Measurements from ENCODE around the gene RLBP1.
A peak's percentile ranks its signal among the peaks of the same experiment; 100 is the strongest.

The RLBP1 gene

DNA sequence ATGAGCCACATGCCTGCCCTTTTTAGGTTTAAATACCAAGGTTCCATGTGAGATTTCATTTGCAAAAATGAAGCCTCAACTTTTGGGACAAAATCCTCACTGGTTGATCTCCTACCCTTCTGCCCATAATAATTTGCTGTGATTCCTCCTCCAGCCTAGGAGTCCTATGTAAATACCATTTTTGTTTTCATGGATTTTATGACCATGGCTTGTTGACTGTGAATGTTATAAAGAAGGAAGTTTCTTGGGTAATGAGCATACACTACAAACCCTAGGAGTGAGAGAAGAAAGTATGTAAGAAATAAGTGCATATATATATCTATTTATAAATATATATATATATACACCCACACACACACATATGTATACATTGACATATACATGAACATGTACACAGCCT is 13.1 kb downstream of the RLBP1 start:
- Histone ChIP-seq H3K4me1 (ENCODE audit: control insufficient read depth in 1 of 2, insufficient read depth in 2 of 2, low read length in 2 of 2) (peaks cover 0 to 3% of the 10 kb centered on the region in 2 donors), H3K27me3 (ENCODE audit: control insufficient read depth in 1 of 2, insufficient read depth in 2 of 2, low read length in 2 of 2) (no peaks in the 10 kb centered on the region), H3K4me3 (ENCODE audit: low read depth in 1 of 2, low read length in 2 of 2) (no peak overlapping the region), H3K36me3 (ENCODE audit: control insufficient read depth in 1 of 2, insufficient read depth in 2 of 2, low read length in 2 of 2) (no peaks in the 10 kb centered on the region), H3K9ac (ENCODE audit: low read depth in 1 of 2, low read length in 2 of 2) (no peak overlapping the region), H3K9me3 (ENCODE audit: control insufficient read depth in 1 of 2, low read length in 2 of 2) (no peaks in the 10 kb centered on the region), H3K27ac (ENCODE audit: low read depth, low read length) (no peak overlapping the region)

DNA sequence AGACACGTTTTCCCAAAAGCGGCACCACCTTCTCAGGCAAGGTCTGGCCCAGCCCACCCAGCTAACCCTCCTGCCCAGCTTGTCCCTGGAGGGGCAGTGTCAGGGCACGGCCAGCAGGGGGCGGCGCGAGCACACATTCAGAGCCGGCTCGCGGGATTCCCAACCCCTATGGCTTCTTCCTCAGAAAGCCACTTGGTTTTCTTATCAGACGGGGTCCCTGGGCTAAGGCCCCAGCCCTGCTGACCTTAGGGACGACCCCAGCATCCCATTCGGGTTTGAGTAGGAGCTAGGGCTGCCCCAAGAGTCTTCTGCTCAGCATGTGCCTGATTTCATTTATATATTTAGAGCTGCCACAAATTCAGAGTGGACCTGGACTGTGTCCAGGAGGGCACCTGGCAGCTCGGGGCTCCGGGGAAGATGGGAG is 14.5 kb downstream of the RLBP1 start:
- Histone ChIP-seq H3K27ac (ENCODE audit: low read depth, low read length) (no peak overlapping the region), H3K9ac (ENCODE audit: low read depth in 1 of 2, low read length in 2 of 2) (no peak overlapping the region), H3K36me3 (ENCODE audit: control insufficient read depth in 1 of 2, insufficient read depth in 2 of 2, low read length in 2 of 2) (no peaks in the 10 kb centered on the region), H3K9me3 (ENCODE audit: control insufficient read depth in 1 of 2, low read length in 2 of 2) (no peaks in the 10 kb centered on the region), H3K27me3 (ENCODE audit: control insufficient read depth in 1 of 2, insufficient read depth in 2 of 2, low read length in 2 of 2) (no peaks in the 10 kb centered on the region), H3K4me1 (ENCODE audit: control insufficient read depth in 1 of 2, insufficient read depth in 2 of 2, low read length in 2 of 2) (peaks cover 0 to 3% of the 10 kb centered on the region in 2 donors), H3K4me3 (ENCODE audit: low read depth in 1 of 2, low read length in 2 of 2) (peak overlapping the region in 1 of 2 donors; percentile 26)

DNA sequence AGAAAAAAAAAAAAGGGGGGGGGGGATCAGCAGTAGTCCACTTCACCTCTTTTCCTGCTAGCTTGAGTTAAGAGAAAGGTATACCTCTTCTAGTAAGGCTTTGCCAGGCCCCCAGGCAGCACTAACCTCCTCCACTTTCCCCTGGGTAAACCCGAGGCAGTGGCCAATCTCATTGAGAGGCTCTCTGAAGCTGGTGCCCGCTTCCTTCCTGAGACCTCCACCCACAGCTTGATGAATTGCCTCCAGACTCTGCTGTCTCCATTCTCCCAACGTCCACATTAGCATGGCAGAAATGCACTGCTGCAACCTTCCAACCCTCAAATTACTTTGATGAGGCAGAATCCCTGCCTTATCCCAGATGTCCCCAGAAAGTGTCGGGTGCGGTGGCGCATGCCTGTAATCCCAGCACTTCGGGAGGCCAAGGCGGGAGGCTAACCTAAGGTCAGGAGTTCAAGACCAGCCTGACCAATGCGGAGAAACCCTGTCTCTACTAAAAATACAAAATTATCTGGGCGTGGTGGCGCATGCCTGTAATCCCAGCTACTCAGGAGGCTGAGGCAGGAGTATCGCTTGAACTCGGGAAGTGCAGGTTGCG is 15.3 kb downstream of the RLBP1 start:
- no peaks in the 10 kb centered on the region for H3K9me3 ChIP-seq (ENCODE audit: control insufficient read depth in 1 of 2, low read length in 2 of 2)
- no peak overlapping the region for H3K4me3 ChIP-seq (ENCODE audit: low read depth in 1 of 2, low read length in 2 of 2)
- no peaks in the 10 kb centered on the region for H3K27me3 ChIP-seq (ENCODE audit: control insufficient read depth in 1 of 2, insufficient read depth in 2 of 2, low read length in 2 of 2)
- H3K27ac ChIP-seq (ENCODE audit: low read depth, low read length) = no peak overlapping the region
- peaks cover 0 to 3% of the 10 kb centered on the region in 2 donors for H3K4me1 ChIP-seq (ENCODE audit: control insufficient read depth in 1 of 2, insufficient read depth in 2 of 2, low read length in 2 of 2)
- peaks cover under 1 to 4% of the 10 kb centered on the region in 2 donors for H3K36me3 ChIP-seq (ENCODE audit: control insufficient read depth in 1 of 2, insufficient read depth in 2 of 2, low read length in 2 of 2)
- no peak overlapping the region for H3K9ac ChIP-seq (ENCODE audit: low read depth in 1 of 2, low read length in 2 of 2)

DNA sequence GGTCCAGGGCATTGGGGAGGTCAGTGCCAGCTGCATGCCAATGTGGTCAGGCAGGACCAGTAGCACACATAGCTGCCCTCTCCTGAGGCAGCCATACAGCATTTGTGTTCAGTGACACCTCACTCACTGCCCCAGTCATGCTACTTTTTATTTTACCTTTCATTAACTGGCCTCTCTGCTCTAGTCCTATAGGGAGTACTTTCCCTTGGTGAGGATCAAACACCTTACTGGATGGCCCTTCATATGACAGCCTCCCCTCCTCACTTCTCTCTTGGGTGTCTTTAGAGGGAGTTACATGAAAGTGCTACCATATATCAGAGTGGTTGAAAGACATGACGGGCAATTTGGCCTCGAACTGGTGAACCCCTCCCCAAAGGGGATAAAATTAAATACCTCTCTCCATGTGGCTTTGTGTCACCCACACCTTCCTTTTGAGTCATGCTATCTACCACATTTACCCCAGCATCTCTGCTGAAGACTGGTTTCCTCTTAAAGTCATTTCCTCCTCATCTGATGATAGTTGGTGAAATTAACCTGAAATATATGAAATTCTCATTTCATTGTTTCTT is 17.6 kb downstream of the RLBP1 start:
- H3K27me3 ChIP-seq (ENCODE audit: control insufficient read depth in 1 of 2, insufficient read depth in 2 of 2, low read length in 2 of 2) = no peaks in the 10 kb centered on the region
- H3K9ac ChIP-seq (ENCODE audit: low read depth in 1 of 2, low read length in 2 of 2) = no peak overlapping the region
- no peak overlapping the region for H3K27ac ChIP-seq (ENCODE audit: low read depth, low read length)
- H3K9me3 ChIP-seq (ENCODE audit: control insufficient read depth in 1 of 2, low read length in 2 of 2) = no peaks in the 10 kb centered on the region
- no peak overlapping the region for H3K4me3 ChIP-seq (ENCODE audit: low read depth in 1 of 2, low read length in 2 of 2)
- peaks cover 14 to 20% of the 10 kb centered on the region in 2 donors for H3K36me3 ChIP-seq (ENCODE audit: control insufficient read depth in 1 of 2, insufficient read depth in 2 of 2, low read length in 2 of 2)
- H3K4me1 ChIP-seq (ENCODE audit: control insufficient read depth in 1 of 2, insufficient read depth in 2 of 2, low read length in 2 of 2) = peaks cover 0 to 3% of the 10 kb centered on the region in 2 donors

DNA sequence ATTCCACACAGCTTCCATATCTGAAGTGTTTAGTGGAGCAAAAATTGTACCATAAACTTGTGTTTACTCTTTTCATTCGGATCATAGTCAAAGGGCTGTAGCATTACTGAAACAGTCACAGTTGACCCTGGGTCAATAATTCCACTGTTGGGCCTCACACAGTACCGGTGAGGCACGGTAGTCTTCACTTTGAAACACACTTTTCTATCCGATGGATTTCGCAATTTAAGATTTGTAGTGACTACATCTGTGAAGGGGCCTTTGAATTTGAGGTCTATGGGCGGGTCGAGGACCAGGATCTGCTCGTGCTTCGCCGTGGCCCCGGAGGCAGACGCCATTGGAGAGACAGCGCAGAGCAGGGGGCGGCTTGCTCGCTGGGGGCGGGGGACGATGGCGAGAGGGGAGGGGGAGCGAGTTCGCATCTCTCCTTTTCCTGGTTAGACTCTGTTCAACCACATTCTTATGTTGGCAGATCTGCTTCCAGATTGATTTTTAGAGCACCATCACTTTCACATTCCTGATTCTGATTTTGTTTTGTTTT is 19.8 kb downstream of the RLBP1 start:
- Histone ChIP-seq H3K27ac (ENCODE audit: low read depth, low read length) (no peak overlapping the region), H3K9ac (ENCODE audit: low read depth in 1 of 2, low read length in 2 of 2) (no peak overlapping the region), H3K27me3 (ENCODE audit: control insufficient read depth in 1 of 2, insufficient read depth in 2 of 2, low read length in 2 of 2) (no peaks in the 10 kb centered on the region), H3K4me3 (ENCODE audit: low read depth in 1 of 2, low read length in 2 of 2) (no peak overlapping the region), H3K9me3 (ENCODE audit: control insufficient read depth in 1 of 2, low read length in 2 of 2) (no peaks in the 10 kb centered on the region), H3K4me1 (ENCODE audit: control insufficient read depth in 1 of 2, insufficient read depth in 2 of 2, low read length in 2 of 2) (peaks cover 0 to 11% of the 10 kb centered on the region in 2 donors), H3K36me3 (ENCODE audit: control insufficient read depth in 1 of 2, insufficient read depth in 2 of 2, low read length in 2 of 2) (peaks cover 22 to 29% of the 10 kb centered on the region in 2 donors)

DNA sequence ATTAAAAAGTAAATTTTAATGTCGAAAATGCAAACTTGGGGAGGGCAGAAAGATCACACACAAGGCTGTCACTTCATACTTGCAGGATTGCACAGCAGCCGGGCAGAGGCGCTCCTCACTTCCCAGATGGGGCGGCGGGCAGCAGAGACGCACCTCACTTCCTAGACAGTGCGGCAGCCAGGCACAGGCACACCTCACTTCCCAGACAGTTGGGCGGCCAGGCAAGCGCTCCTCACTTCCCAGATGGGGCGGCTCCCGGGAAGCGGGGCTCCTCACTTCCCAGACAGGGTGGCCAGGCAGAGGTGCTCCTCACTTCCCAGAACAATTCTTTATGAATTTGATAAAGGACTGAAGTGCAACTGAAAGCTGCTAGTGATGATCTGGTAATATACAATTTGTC is 21.2 kb downstream of the RLBP1 start:
- Histone ChIP-seq H3K36me3 (ENCODE audit: control insufficient read depth in 1 of 2, insufficient read depth in 2 of 2, low read length in 2 of 2) (peaks cover 34 to 42% of the 10 kb centered on the region in 2 donors), H3K4me1 (ENCODE audit: control insufficient read depth in 1 of 2, insufficient read depth in 2 of 2, low read length in 2 of 2) (peaks cover 0 to 11% of the 10 kb centered on the region in 2 donors), H3K4me3 (ENCODE audit: low read depth in 1 of 2, low read length in 2 of 2) (no peak overlapping the region), H3K27me3 (ENCODE audit: control insufficient read depth in 1 of 2, insufficient read depth in 2 of 2, low read length in 2 of 2) (no peaks in the 10 kb centered on the region), H3K27ac (ENCODE audit: low read depth, low read length) (no peak overlapping the region), H3K9ac (ENCODE audit: low read depth in 1 of 2, low read length in 2 of 2) (no peak overlapping the region), H3K9me3 (ENCODE audit: control insufficient read depth in 1 of 2, low read length in 2 of 2) (no peaks in the 10 kb centered on the region)

DNA sequence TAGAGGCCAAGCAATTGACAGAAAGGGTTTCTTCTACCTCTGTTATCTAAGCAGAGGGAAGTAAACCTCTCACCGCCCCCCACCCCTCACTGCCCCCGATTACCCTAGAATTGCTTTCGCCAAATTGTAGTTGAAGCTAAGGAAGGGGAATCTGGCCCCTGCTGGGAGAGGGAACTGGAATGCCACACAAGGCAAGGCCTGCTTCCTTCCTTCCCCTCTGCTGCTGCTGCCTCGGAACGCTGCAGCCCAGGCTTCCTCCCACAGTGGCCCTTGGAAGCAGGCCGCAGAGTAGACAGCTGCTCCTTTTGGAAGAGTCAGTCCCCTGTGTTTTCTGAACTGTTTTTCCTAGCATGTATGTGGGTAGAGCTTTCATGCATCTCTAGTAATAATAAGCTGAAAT is 21.6 kb downstream of the RLBP1 start:
- peaks cover 0 to 11% of the 10 kb centered on the region in 2 donors for H3K4me1 ChIP-seq (ENCODE audit: control insufficient read depth in 1 of 2, insufficient read depth in 2 of 2, low read length in 2 of 2)
- H3K27ac ChIP-seq (ENCODE audit: low read depth, low read length) = no peak overlapping the region
- H3K4me3 ChIP-seq (ENCODE audit: low read depth in 1 of 2, low read length in 2 of 2) = no peak overlapping the region
- H3K9me3 ChIP-seq (ENCODE audit: control insufficient read depth in 1 of 2, low read length in 2 of 2) = no peaks in the 10 kb centered on the region
- H3K36me3 ChIP-seq (ENCODE audit: control insufficient read depth in 1 of 2, insufficient read depth in 2 of 2, low read length in 2 of 2) = peaks cover 38 to 46% of the 10 kb centered on the region in 2 donors
- H3K27me3 ChIP-seq (ENCODE audit: control insufficient read depth in 1 of 2, insufficient read depth in 2 of 2, low read length in 2 of 2) = no peaks in the 10 kb centered on the region
- no peak overlapping the region for H3K9ac ChIP-seq (ENCODE audit: low read depth in 1 of 2, low read length in 2 of 2)

DNA sequence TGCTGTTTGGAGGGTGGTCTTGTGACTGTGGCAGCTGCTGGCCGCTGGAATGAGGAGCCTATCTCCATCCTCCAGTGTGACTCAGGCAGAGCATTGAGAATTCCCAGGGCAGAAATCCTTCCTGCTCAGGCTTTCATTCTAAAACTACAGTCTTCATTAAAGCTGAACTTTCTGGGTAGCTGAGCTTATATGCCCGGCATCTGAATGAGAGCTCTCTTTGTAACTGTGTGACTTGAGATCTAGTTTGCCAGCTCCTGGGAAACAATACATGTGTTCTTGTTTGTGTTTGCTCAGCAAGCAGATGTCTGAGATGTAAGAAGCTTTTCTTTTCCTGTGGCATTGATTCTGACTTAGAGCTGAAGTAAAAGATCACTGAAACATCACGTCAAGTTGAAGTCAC is 22.4 kb downstream of the RLBP1 start:
- no peak overlapping the region for H3K9ac ChIP-seq (ENCODE audit: low read depth in 1 of 2, low read length in 2 of 2)
- H3K4me3 ChIP-seq (ENCODE audit: low read depth in 1 of 2, low read length in 2 of 2) = no peak overlapping the region
- H3K27me3 ChIP-seq (ENCODE audit: control insufficient read depth in 1 of 2, insufficient read depth in 2 of 2, low read length in 2 of 2) = no peaks in the 10 kb centered on the region
- no peak overlapping the region for H3K27ac ChIP-seq (ENCODE audit: low read depth, low read length)
- no peaks in the 10 kb centered on the region for H3K9me3 ChIP-seq (ENCODE audit: control insufficient read depth in 1 of 2, low read length in 2 of 2)
- H3K36me3 ChIP-seq (ENCODE audit: control insufficient read depth in 1 of 2, insufficient read depth in 2 of 2, low read length in 2 of 2) = peaks cover 41 to 54% of the 10 kb centered on the region in 2 donors
- H3K4me1 ChIP-seq (ENCODE audit: control insufficient read depth in 1 of 2, insufficient read depth in 2 of 2, low read length in 2 of 2) = peaks cover 0 to 9% of the 10 kb centered on the region in 2 donors

DNA sequence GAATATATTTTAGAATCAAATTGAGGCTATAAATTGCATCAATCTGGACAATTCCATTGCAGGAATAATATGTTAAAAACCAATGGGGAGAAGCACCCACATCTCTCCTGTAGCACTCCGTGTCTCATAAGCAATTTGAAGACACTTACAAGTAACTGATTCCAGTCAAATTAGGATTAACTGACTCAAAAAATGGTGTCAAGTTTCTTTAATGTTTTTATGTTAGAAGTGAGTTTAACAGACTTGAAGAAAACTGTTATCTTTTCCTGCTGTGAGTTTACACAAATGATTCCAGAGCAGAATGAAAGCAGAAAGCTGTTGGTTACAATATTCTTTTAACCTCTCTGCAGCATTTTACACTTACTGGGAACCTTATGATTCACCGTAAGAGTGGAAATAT is 23.2 kb downstream of the RLBP1 start:
- H3K9me3 ChIP-seq (ENCODE audit: control insufficient read depth in 1 of 2, low read length in 2 of 2) = no peaks in the 10 kb centered on the region
- H3K4me1 ChIP-seq (ENCODE audit: control insufficient read depth in 1 of 2, insufficient read depth in 2 of 2, low read length in 2 of 2) = peaks cover 0 to 9% of the 10 kb centered on the region in 2 donors
- H3K4me3 ChIP-seq (ENCODE audit: low read depth in 1 of 2, low read length in 2 of 2) = no peak overlapping the region
- H3K9ac ChIP-seq (ENCODE audit: low read depth in 1 of 2, low read length in 2 of 2) = no peak overlapping the region
- no peak overlapping the region for H3K27ac ChIP-seq (ENCODE audit: low read depth, low read length)
- peaks cover 46 to 59% of the 10 kb centered on the region in 2 donors for H3K36me3 ChIP-seq (ENCODE audit: control insufficient read depth in 1 of 2, insufficient read depth in 2 of 2, low read length in 2 of 2)
- no peaks in the 10 kb centered on the region for H3K27me3 ChIP-seq (ENCODE audit: control insufficient read depth in 1 of 2, insufficient read depth in 2 of 2, low read length in 2 of 2)

DNA sequence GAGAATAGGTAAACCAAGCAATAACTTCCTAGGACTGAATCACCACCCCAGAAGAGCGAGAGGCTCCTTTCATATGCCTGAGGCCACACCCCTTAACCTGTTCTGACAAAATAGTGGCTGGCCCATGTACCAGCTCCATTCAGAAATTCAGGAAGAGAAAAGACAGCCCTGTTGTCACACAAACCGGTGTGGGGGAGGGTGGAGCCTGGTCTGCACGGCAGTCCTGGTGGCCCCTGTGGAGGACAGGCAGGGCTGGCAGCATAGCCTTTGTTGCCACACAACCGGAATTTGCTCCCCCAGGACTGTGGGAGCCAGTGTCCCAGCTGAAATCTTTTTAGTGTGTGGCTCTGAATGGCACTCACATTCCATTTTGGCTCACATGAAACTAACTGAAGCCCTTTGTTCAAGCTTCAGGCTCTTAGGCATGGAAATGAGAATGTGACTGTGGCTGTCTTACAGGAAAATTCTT is 23.8 kb downstream of the RLBP1 start:
- Histone ChIP-seq H3K36me3 (ENCODE audit: control insufficient read depth in 1 of 2, insufficient read depth in 2 of 2, low read length in 2 of 2) (peaks cover 52 to 66% of the 10 kb centered on the region in 2 donors), H3K9me3 (ENCODE audit: control insufficient read depth in 1 of 2, low read length in 2 of 2) (no peaks in the 10 kb centered on the region), H3K27me3 (ENCODE audit: control insufficient read depth in 1 of 2, insufficient read depth in 2 of 2, low read length in 2 of 2) (no peaks in the 10 kb centered on the region), H3K27ac (ENCODE audit: low read depth, low read length) (no peak overlapping the region), H3K4me3 (ENCODE audit: low read depth in 1 of 2, low read length in 2 of 2) (no peak overlapping the region), H3K4me1 (ENCODE audit: control insufficient read depth in 1 of 2, insufficient read depth in 2 of 2, low read length in 2 of 2) (peaks cover 0 to 9% of the 10 kb centered on the region in 2 donors), H3K9ac (ENCODE audit: low read depth in 1 of 2, low read length in 2 of 2) (no peak overlapping the region)

Data from duodenal mucosa (tissue), 2 donors.